ENCODE data around the gene SCYL2. TPM values are rescaled to one million over a fixed set of nuclear protein-coding genes. Genes with fewer than 3 reads are reported as not detected.
"Not testable (repeated sequence)": the region's sequence is repeated elsewhere in the genome, so short reads cannot be mapped to it uniquely, and the experiment has no call there.

Gene SCYL2
- total RNA-seq, 4 donors from 2014 or later = 46.3 to 55.6 (median 51.4) TPM

DNA sequence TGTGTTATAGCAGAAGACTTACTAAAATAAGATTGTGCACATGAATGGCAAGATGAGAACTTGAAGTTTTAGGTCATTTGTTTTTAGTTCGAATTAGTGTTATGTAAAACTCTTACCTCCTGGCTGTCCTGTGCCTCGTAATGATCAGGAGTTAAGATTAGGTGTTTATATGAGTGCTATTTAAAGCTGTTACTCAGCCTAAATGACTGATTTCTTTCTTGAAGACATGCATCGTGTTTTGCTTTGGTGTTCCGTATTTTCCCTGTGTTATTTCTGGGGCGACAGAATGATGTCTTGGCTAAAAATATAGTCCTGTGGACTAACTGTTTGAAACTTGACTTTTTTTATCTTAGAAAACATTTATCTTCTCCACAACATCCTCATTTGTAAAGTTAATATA lies 22.1 kb downstream of the SCYL2 start:
- no peak for DNase-seq (ENCODE audit: extremely low spot score)
- H3K4me1 ChIP-seq = peaks cover 0 to 17% (median 0%) of the 10 kb centered on the region in 4 donors
- no peaks in the 10 kb centered on the region for H3K27me3 ChIP-seq
- H3K4me3 ChIP-seq = no peak overlapping the region
- H3K27ac ChIP-seq (replicated peaks in 1 of 4) = peak overlapping the region in 1 of 4 donors; percentile 17
- 61% methylated on average over 5 of the region's 5 CpGs for WGBS
- TF ChIP-seq, protein P1, sequence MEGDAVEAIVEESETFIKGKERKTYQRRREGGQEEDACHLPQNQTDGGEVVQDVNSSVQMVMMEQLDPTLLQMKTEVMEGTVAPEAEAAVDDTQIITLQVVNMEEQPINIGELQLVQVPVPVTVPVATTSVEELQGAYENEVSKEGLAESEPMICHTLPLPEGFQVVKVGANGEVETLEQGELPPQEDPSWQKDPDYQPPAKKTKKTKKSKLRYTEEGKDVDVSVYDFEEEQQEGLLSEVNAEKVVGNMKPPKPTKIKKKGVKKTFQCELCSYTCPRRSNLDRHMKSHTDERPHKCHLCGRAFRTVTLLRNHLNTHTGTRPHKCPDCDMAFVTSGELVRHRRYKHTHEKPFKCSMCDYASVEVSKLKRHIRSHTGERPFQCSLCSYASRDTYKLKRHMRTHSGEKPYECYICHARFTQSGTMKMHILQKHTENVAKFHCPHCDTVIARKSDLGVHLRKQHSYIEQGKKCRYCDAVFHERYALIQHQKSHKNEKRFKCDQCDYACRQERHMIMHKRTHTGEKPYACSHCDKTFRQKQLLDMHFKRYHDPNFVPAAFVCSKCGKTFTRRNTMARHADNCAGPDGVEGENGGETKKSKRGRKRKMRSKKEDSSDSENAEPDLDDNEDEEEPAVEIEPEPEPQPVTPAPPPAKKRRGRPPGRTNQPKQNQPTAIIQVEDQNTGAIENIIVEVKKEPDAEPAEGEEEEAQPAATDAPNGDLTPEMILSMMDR (IDR thresholded peaks at IDR 0.05) = no peak
- TF ChIP-seq POLR2A (IDR thresholded peaks at IDR 0.05; ENCODE audit: low read depth) = no peak
- TF ChIP-seq POLR2AphosphoS5 (IDR thresholded peaks at IDR 0.05) = no peak
- TF ChIP-seq EP300 (IDR thresholded peaks at IDR 0.05) = no peak
- intact Hi-C loops (cut with DNase I) = no loop called here
- peaks cover 6 to 39% (median 21%) of the 10 kb centered on the region in 4 donors for H3K36me3 ChIP-seq
- H3K9me3 ChIP-seq = no peaks in the 10 kb centered on the region

DNA sequence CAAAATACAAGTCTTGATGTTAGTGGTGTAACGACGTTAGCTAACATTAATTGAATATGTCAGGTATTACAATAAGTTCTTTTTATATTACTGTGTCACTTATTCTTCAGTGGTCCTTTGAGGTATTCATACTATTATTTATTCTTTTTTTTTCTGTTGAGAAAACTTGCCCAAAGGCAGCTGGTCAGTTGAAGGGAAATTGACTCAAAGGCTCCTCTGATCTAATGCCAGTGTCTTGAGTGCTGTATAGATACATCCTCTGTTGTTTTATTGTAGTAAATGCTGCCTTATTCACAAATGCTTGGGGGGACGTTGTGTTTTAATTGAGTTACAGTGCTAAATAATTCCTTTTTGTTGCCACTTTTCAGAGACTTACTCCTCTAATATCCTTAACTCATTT lies 23.0 kb downstream of the SCYL2 start:
- peaks cover 0 to 17% (median 0%) of the 10 kb centered on the region in 4 donors for H3K4me1 ChIP-seq
- no peaks in the 10 kb centered on the region for H3K27me3 ChIP-seq
- H3K27ac ChIP-seq (replicated peaks in 1 of 4) = no peak overlapping the region
- H3K4me3 ChIP-seq = no peak overlapping the region
- TF ChIP-seq POLR2A (IDR thresholded peaks at IDR 0.05; ENCODE audit: low read depth) (no peak), POLR2AphosphoS5 (IDR thresholded peaks at IDR 0.05) (no peak), EP300 (IDR thresholded peaks at IDR 0.05) (no peak)
- TF ChIP-seq, protein P1 (IDR thresholded peaks at IDR 0.05) = no peak
- WGBS = 75% methylated on average over 3 of the region's 3 CpGs
- no peaks in the 10 kb centered on the region for H3K9me3 ChIP-seq
- intact Hi-C loops (cut with DNase I) = no loop called here
- no peak for DNase-seq (ENCODE audit: extremely low spot score)
- H3K36me3 ChIP-seq = peaks cover 6 to 29% (median 14%) of the 10 kb centered on the region in 4 donors

DNA sequence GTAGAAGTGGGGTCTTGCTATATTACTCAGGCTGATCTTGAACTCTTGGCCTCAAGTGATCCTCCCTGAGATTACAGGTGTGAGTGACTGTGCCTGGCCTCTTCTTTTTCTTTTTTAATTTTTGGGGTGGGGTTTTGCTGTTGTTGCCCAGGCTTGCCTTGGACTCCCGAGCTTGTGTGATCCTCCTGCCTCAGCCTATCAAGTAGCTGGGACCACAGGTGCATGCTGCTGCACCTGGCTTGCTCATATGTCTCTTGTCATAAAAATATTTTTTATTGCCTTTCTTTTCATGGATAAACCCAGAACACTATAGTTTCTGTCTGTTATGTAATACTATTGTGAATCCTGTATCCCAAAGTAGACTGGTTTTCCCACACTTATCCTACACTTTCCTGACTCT lies 26.0 kb downstream of the SCYL2 start:
- Histone ChIP-seq H3K36me3 (peaks cover 12 to 27% (median 14%) of the 10 kb centered on the region in 4 donors), H3K27ac (replicated peaks in 1 of 4) (no peak overlapping the region), H3K9me3 (no peaks in the 10 kb centered on the region), H3K27me3 (no peaks in the 10 kb centered on the region), H3K4me3 (no peak overlapping the region), H3K4me1 (peaks cover 0 to 17% (median 0%) of the 10 kb centered on the region in 4 donors)
- intact Hi-C loops (cut with DNase I) = no loop called here
- no peak for DNase-seq (ENCODE audit: extremely low spot score)
- no peak for TF ChIP-seq EP300 (IDR thresholded peaks at IDR 0.05)
- no peak for TF ChIP-seq POLR2A (IDR thresholded peaks at IDR 0.05; ENCODE audit: low read depth)
- TF ChIP-seq, protein P1 (IDR thresholded peaks at IDR 0.05) = no peak
- TF ChIP-seq POLR2AphosphoS5 (IDR thresholded peaks at IDR 0.05) = no peak
- WGBS = 92% methylated on average over 1 of the region's 1 CpG

DNA sequence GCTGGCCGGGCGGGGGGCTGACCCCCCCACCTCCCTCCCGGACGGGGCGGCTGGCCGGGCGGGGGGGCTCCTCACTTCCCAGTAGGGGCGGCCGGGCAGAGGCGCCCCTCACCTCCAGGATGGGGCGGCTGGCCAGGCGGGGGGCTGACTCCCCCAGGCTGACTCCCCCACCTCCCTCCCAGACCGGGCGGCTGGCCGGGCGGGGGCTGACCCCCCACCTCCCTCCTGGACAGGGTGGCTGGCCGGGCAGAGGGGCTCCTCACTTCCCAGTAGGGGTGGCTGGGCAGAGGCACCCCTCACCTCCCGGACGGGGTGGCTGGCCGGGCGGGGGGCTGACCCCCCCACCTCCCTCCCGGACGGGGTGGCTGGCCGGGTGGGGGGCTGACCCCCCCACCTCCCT lies 27.4 kb downstream of the SCYL2 start:
- intact Hi-C loops (cut with DNase I); H3K4me1 ChIP-seq: not testable (repeated sequence)
- peaks cover 21 to 35% (median 25%) of the 10 kb centered on the region in 4 donors for H3K36me3 ChIP-seq

DNA sequence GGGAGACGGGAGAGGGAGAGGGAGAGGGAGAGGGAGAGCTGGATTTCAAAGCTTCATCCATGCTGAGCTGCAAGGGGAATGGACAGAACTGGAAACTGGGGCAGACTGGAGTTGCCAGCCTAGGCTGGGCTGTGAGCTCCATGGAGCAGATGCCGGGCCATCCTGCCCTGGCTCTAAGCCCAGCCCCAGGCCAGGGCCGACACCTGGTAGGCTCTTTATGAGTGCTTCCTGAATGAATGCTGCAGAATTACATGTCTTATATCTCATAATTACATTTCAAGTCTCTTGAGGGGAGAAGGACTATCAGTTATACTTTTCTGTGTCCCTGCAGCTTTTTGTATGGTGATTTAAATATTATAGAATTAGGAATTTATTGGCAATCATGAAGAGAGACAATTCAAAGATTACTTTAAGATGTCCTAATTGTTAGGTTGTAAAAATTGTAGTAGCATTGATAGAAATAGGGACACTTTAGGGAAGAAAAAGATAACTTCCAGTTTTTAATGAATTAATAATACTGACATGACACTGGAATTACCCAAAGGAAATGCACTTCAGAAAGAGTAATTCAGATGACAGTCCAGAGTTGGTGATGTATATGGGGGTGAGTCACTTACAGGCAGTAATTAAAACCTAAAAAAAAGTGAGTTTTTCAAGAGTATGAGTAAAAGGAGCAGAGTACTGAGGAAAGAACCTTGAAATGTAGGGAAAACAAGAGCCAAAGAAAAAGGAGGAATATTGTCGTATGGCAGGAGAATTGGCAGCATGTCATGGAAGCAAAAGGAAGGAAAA lies 29.0 kb downstream of the SCYL2 start:
- 67% methylated on average over 4 of the region's 4 CpGs for WGBS
- intact Hi-C loops (cut with DNase I) = no loop called here
- Histone ChIP-seq H3K9me3 (no peaks in the 10 kb centered on the region), H3K4me1 (no peaks in the 10 kb centered on the region), H3K27me3 (no peaks in the 10 kb centered on the region), H3K36me3 (peaks cover 21 to 47% (median 27%) of the 10 kb centered on the region in 4 donors), H3K4me3 (no peak overlapping the region), H3K27ac (replicated peaks in 1 of 4) (no peak overlapping the region)
- DNase-seq (ENCODE audit: extremely low spot score) = no peak
- TF ChIP-seq EP300 (IDR thresholded peaks at IDR 0.05) (no peak), POLR2A (IDR thresholded peaks at IDR 0.05; ENCODE audit: low read depth) (no peak), POLR2AphosphoS5 (IDR thresholded peaks at IDR 0.05) (no peak)
- TF ChIP-seq, protein P1 (IDR thresholded peaks at IDR 0.05) = no peak

More for the DNA sequence above, 27.4 kb downstream of the SCYL2 start:
- not testable (repeated sequence) for H3K27me3 ChIP-seq; H3K4me3 ChIP-seq; H3K9me3 ChIP-seq; H3K27ac ChIP-seq (replicated peaks in 1 of 4); DNase-seq (ENCODE audit: extremely low spot score)
- no CpG with 5 or more reads among the region's 24 CpGs for WGBS

Measured in esophagus muscularis mucosa (tissue), 4 donors.